ENCODE measurements around the gene RASAL2. TPM values are rescaled to one million over a fixed set of nuclear protein-coding genes. Genes with fewer than 3 reads are reported as not detected.

RASAL2 gene
- total and polyA plus RNA-seq, 9 of the 15 experiments (the other 6 are each of a cell fraction or from before 2014, with no cell fraction given), result 0.13 to 1.0 (median 0.62) TPM

GRCh38 chr1:178500091-178500770, 406.3 kb downstream of the RASAL2 start:
- POLR2A ChIA-PET, result interaction anchor here (0.7 to 1.0 kb wide), 3 partner anchors 9 to 31 kb away, joined by 3 to 4 read pairs (median 3); partner anchors contain the start of gene TEX35
- ATAC-seq (no peak), DNase-seq (ENCODE audit: extremely low read depth in 1 of 4, low spot score in 3 of 4) (no peak), FAIRE-seq (no peak)
- peaks cover 3% of the 10 kb centered on the region for H3K9me1 ChIP-seq (ENCODE audit: control insufficient read depth, insufficient read depth, low read length)
- CTCF ChIA-PET (ENCODE audit: low intra/inter-chr PET ratio), result no interaction called here
- H2AFZ ChIP-seq (ENCODE audit: low read depth, low read length), result no peak overlapping the region
- no peaks in the 10 kb centered on the region for H3K4me1 ChIP-seq (replicated peaks in 1 of 2; ENCODE audit: control insufficient read depth in 2 of 2, insufficient read depth in 2 of 2, low read length in 2 of 2)
- H3K9ac ChIP-seq (ENCODE audit: insufficient read depth in 1 of 2, low read depth in 2 of 2, low read length in 2 of 2), result no peak overlapping the region
- H3K9me3 ChIP-seq (replicated peaks; ENCODE audit: control insufficient read depth, insufficient read depth, low read depth, low read length), result no peaks in the 10 kb centered on the region
- H3K4me3 ChIP-seq, result no peak overlapping the region
- peaks cover 27 to 76% of the 10 kb centered on the region in 2 experiments for H3K27me3 ChIP-seq (ENCODE audit: control insufficient read depth in 2 of 2, insufficient read depth in 2 of 2, low read length in 2 of 2)
- H3K27ac ChIP-seq (ENCODE audit: extremely low read depth, low read depth, low read length), result no peak overlapping the region
- H3K79me2 ChIP-seq (ENCODE audit: control insufficient read depth, insufficient read depth, low read length), result no peaks in the 10 kb centered on the region
- H3K4me2 ChIP-seq (ENCODE audit: insufficient read depth, low read length), result no peak overlapping the region
- in situ Hi-C loops (cut with MboI), result no loop called here
- no peaks in the 10 kb centered on the region for H3K36me3 ChIP-seq (ENCODE audit: control insufficient read depth, insufficient read depth, low read length)
- intact Hi-C loops (cut with micrococcal nuclease), result loop anchor here (2.0 kb wide), 1 partner anchor 189 kb away; no protein-coding TSS in a partner anchor
- H4K20me1 ChIP-seq (replicated peaks; ENCODE audit: control insufficient read depth, insufficient read depth, low read length), result no peaks in the 10 kb centered on the region; the same call in 1 of the 2 replicates
- BruUV-seq (replicated peaks), result no TSS peak
- WGBS (ENCODE audit: insufficient coverage, low coverage, missing lambda C conversion rate), result 2% methylated on average over 11 of the region's 11 CpGs
- TF ChIP-seq CAMTA2 (CRISPR knock-in tag; conservative IDR thresholded peaks at IDR 0.05), result no peak
- no peak for TF ChIP-seq ZNF398 (CRISPR knock-in tag; IDR thresholded peaks at IDR 0.05)
- TF ChIP-seq ZNF280B (CRISPR knock-in tag; IDR thresholded peaks at IDR 0.05), result no peak
- TF ChIP-seq KAT7 (CRISPR knock-in tag; IDR thresholded peaks at IDR 0.05; ENCODE audit: borderline replicate concordance), result no peak
- TF ChIP-seq FOXK2 (conservative IDR thresholded peaks at IDR 0.05 in 1 of 2, IDR thresholded peaks at IDR 0.05 in 1 of 2; ENCODE audit: low read depth in 2 of 2), result no peak
- no peak for TF ChIP-seq TSC22D4 (tag; IDR thresholded peaks at IDR 0.05)
- TF ChIP-seq TFE3 (CRISPR knock-in tag; IDR thresholded peaks at IDR 0.05), result no peak
- TF ChIP-seq ATF3 (IDR thresholded peaks at IDR 0.05), result no peak
- TF ChIP-seq ATF3 (CRISPR knock-in tag; conservative IDR thresholded peaks at IDR 0.05), result no peak
- no peak for TF ChIP-seq ATF6 (CRISPR knock-in tag; IDR thresholded peaks at IDR 0.05)

Measured in K562 (cell line).